H54 (cell line): ENCODE measurements around the gene OBI1.

Source experiments
- DNase-seq: peaks from one replicate; pipeline ENCODE4 v3.0.0; 2011; ENCODE audit warnings: low spot score, mixed read lengths; ENCODE audit not compliant: insufficient read length
- FAIRE-seq: peaks from 3 replicates; lab custom pipeline; 2011; peaks lifted over from hg19 to GRCh38; lab: Jason Lieb, UNC
- POLR2A ChIP-seq: IDR thresholded peaks from 2 replicates; pipeline ENCODE4 v1.6.1; 2011; ENCODE audit warnings: low read depth, mild to moderate bottlenecking, low read length

Gene OBI1

GRCh38 chr13:78603240-78603957 is 55.6 kb downstream of the OBI1 start, which contains the start of gene POU4F1:
TSS of gene POU4F1 (minus strand) at chr13:78603552. CDS start at chr13:78603326, 226 bp downstream.
- TF ChIP-seq POLR2A = no peak
- DNase-seq (no peak), FAIRE-seq (no peak)

GRCh38 chr13:78602561-78603239 is 56.3 kb downstream of the OBI1 start:
- DNase-seq (no peak), FAIRE-seq (no peak)
- TF ChIP-seq POLR2A = no peak

GRCh38 chr13:78601874-78602560 is 56.9 kb downstream of the OBI1 start:
- DNase-seq (no peak), FAIRE-seq (no peak)
- TF ChIP-seq POLR2A = no peak

- TF ChIP-seq POLR2A = no peak
- DNase-seq (no peak), FAIRE-seq (no peak)
Observed at GRCh38 chr13:78601124-78601873, 57.7 kb downstream of the OBI1 start.

- FAIRE-seq (no peak), DNase-seq (no peak)
- no peak for TF ChIP-seq POLR2A
Observed at GRCh38 chr13:78600280-78600883, 58.6 kb downstream of the OBI1 start.

- FAIRE-seq (no peak), DNase-seq (no peak)
- TF ChIP-seq POLR2A = no peak
Observed at GRCh38 chr13:78599645-78600279, 59.2 kb downstream of the OBI1 start.

GRCh38 chr13:78598966-78599644 is 59.9 kb downstream of the OBI1 start:
- no peak for DNase-seq
- no peak for TF ChIP-seq POLR2A
- no peak for FAIRE-seq

GRCh38 chr13:78598116-78598781 is 60.7 kb downstream of the OBI1 start:
- TF ChIP-seq POLR2A = no peak

GRCh38 chr13:78597602-78597932 is 61.4 kb downstream of the OBI1 start:
- no peak for TF ChIP-seq POLR2A
- FAIRE-seq (no peak), DNase-seq (no peak)

More at GRCh38 chr13:78598116-78598781, 60.7 kb downstream of the OBI1 start:
- FAIRE-seq (no peak), DNase-seq (no peak)

GRCh38 chr13:78596736-78597601 is 62.0 kb downstream of the OBI1 start:
- no peak for DNase-seq
- TF ChIP-seq POLR2A = no peak
- no peak for FAIRE-seq

- FAIRE-seq (no peak), DNase-seq (no peak)
- no peak for TF ChIP-seq POLR2A
Observed at GRCh38 chr13:78596399-78596735, 62.6 kb downstream of the OBI1 start.
